CD4-positive, alpha-beta T cell treated with Interleukin-15 for 1 hour (primary cell): ENCODE measurements around the gene CBARP.
"Not testable (repeated sequence)": the region's sequence is repeated elsewhere in the genome, so short reads cannot be mapped to it uniquely, and the experiment has no call there.

Experiments used
- DNase-seq: peaks from one replicate; pipeline ENCODE4 v3.0.0-alpha.2; 2020

The CBARP gene

GRCh38 chr19:1225440-1226226 is 12.2 kb downstream of the CBARP start:
- no peak for DNase-seq

GRCh38 chr19:1224847-1225246 is 13.0 kb downstream of the CBARP start:
- no peak for DNase-seq

- no peak for DNase-seq
Observed at GRCh38 chr19:1224047-1224825, 13.6 kb downstream of the CBARP start.

- DNase-seq, result no peak
Observed at GRCh38 chr19:1223018-1223855, 14.6 kb downstream of the CBARP start.

- DNase-seq, result no peak
Observed at GRCh38 chr19:1222394-1222793, 15.4 kb downstream of the CBARP start.

GRCh38 chr19:1221904-1222255 is 15.9 kb downstream of the CBARP start:
- no peak for DNase-seq

GRCh38 chr19:1220976-1221903 is 16.6 kb downstream of the CBARP start:
- DNase-seq, result no peak

- no peak for DNase-seq
Observed at GRCh38 chr19:1220477-1220930, 17.3 kb downstream of the CBARP start.

GRCh38 chr19:1219786-1220476 is 17.9 kb downstream of the CBARP start:
- DNase-seq, result no peak

GRCh38 chr19:1218751-1219567 is 18.8 kb downstream of the CBARP start:
- no peak for DNase-seq

GRCh38 chr19:1217366-1217765 is 20.4 kb downstream of the CBARP start:
- no peak for DNase-seq

- no peak for DNase-seq
Observed at GRCh38 chr19:1216756-1217155, 21.0 kb downstream of the CBARP start.

GRCh38 chr19:1214862-1215731 is 22.7 kb downstream of the CBARP start:
- no peak for DNase-seq

- no peak for DNase-seq
Observed at GRCh38 chr19:1214299-1214861, 23.4 kb downstream of the CBARP start.

GRCh38 chr19:1213391-1214286 is 24.2 kb downstream of the CBARP start:
- DNase-seq, result peak; percentile 82

- no peak for DNase-seq
Observed at GRCh38 chr19:1211494-1212234, 26.1 kb downstream of the CBARP start.

- no peak for DNase-seq
Observed at GRCh38 chr19:1210227-1210538, 27.6 kb downstream of the CBARP start.

GRCh38 chr19:1208830-1209229 is 29.0 kb downstream of the CBARP start:
- not testable (repeated sequence) for DNase-seq
